Fibroblast of lung (primary cell): ENCODE results near the gene MMRN2.
"Not testable (repeated sequence)": the region's sequence is repeated elsewhere in the genome, so short reads cannot be mapped to it uniquely, and the experiment has no call there.

ENCODE experiments used
- EZH2 ChIP-seq: IDR thresholded peaks from 2 replicates; pipeline ENCODE4 v1.5.1; 2012; ENCODE audit warnings: low read length, control low read depth, mild to moderate bottlenecking; ENCODE audit errors: missing control alignments
- TF ChIP-seq, protein P1 (sequence below), 2 donors: IDR thresholded peaks in 1 of 2; conservative IDR thresholded peaks in 1 of 2; 1 replicate in 1 of 2; 2 replicates in 1 of 2; pipeline ENCODE4 v1.5.1; 2011 to 2012; ENCODE audit warnings: low read length in 2 of 2, control low read depth in 1 of 2, inconsistent platforms in 1 of 2, low read depth in 1 of 2, mild to moderate bottlenecking in 1 of 2

DNA sequence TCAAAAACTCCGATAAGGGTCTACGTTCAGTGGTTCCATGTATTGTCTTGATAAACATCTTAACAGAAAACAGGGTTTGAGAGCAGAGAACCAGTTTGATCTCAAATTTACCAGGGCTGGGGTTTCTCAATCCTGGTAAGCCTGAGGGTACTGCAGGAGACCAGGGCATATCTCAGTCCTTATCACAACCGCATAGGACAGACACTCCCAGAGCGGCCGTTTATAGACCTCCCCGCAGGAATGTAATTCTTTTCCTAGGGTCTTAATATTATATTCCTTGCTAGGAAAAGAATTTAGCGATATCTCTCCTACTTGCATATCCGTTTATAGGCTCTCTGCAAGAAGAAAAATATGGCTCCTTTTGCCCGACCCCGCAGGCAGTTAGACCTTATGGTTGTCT, 4.7 kb downstream of the MMRN2 start:
- TF ChIP-seq, protein P1, sequence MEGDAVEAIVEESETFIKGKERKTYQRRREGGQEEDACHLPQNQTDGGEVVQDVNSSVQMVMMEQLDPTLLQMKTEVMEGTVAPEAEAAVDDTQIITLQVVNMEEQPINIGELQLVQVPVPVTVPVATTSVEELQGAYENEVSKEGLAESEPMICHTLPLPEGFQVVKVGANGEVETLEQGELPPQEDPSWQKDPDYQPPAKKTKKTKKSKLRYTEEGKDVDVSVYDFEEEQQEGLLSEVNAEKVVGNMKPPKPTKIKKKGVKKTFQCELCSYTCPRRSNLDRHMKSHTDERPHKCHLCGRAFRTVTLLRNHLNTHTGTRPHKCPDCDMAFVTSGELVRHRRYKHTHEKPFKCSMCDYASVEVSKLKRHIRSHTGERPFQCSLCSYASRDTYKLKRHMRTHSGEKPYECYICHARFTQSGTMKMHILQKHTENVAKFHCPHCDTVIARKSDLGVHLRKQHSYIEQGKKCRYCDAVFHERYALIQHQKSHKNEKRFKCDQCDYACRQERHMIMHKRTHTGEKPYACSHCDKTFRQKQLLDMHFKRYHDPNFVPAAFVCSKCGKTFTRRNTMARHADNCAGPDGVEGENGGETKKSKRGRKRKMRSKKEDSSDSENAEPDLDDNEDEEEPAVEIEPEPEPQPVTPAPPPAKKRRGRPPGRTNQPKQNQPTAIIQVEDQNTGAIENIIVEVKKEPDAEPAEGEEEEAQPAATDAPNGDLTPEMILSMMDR (conservative IDR thresholded peaks at IDR 0.05 in 1 of 2, IDR thresholded peaks at IDR 0.05 in 1 of 2; ENCODE audit: low read depth in 1 of 2, low read length in 2 of 2), result not testable (repeated sequence)
- not testable (repeated sequence) for TF ChIP-seq EZH2
